RWPE1 (cell line): ENCODE measurements around the gene SZT2.

Source experiments
- CTCF ChIA-PET: fragments of 350-600 bp; sonication (Branson Sonifier 250); formaldehyde crosslinking; extraction: SDS; loops from one replicate; lab custom pipeline; 2021; lab: Yijun Ruan, JAX
- POLR2A ChIA-PET: fragments of 400-600 bp; formaldehyde crosslinking; extraction: SDS; loops from one replicate; lab custom pipeline; 2020; ENCODE audit warnings: antibody characterized with exemption; ENCODE audit not compliant: low non-redundant PET; lab: Yijun Ruan, JAX
- DNase-seq: peaks from one replicate; pipeline ENCODE4 v3.0.0; 2012; ENCODE audit warnings: low spot score
- H3K27ac ChIP-seq: fragments of 450-650 bp; 2 replicates; pipeline ENCODE4 v1.5.1; 2017
- CTCF ChIP-seq: fragments of 450-650 bp; conservative IDR thresholded peaks from 2 replicates; pipeline ENCODE4 v1.5.1; 2017; ENCODE audit warnings: low read depth, mild to moderate bottlenecking

Gene SZT2

DNA sequence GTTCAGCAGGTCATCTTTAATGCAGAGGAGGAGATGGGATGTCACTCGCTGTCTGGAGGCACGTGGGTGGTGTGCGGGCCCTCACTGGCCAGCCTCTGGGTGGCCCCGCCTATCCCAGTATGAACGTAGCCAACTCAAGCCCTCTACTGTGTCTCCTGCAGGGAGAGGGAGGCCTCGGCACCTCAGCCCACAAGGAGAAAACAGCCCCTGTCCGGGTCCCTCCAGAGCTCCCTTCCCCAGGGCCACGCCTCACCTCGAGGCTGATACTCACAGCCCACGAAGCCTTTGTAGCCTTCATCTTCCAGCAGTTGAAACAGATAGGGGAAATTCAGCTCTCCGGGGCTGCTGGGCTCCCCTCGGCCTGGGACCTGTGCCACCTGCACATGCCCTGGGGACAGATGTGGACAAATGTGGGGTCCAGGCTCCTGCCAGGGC is 61.5 kb downstream of the SZT2 start:
- POLR2A ChIA-PET: no interaction called here
- DNase-seq: no peak
- CTCF ChIA-PET: no interaction called here
- TF ChIP-seq CTCF: no peak
- peak overlapping the region; percentile 98 for H3K27ac ChIP-seq

GRCh38 chr1:43451701-43452532 is 62.2 kb downstream of the SZT2 start:
- H3K27ac ChIP-seq: peak overlapping the region; percentile 98
- CTCF ChIA-PET: no interaction called here
- POLR2A ChIA-PET: no interaction called here
- TF ChIP-seq CTCF: no peak
- no peak for DNase-seq

GRCh38 chr1:43452789-43453441 is 63.2 kb downstream of the SZT2 start:
- ChIA-PET CTCF (no interaction called here), POLR2A (no interaction called here)
- no peak for TF ChIP-seq CTCF
- peak overlapping the region; percentile 98 for H3K27ac ChIP-seq
- DNase-seq: peak; percentile 27

GRCh38 chr1:43453442-43454269 is 64.0 kb downstream of the SZT2 start, which contains the start of gene HYI:
Gene HYI, minus strand, starts transcription at chr1:43453931. Its CDS starts 138 bp downstream, at chr1:43453793.
- peak; percentile 80 for DNase-seq
- POLR2A ChIA-PET: interaction anchor here (0.5 to 1.6 kb wide), 2 partner anchors 73 to 85 kb away, joined by 5 to 8 read pairs; partner anchors contain the start of gene ELOVL1
- peak within 1 kb of the TSS; percentile 98 for H3K27ac ChIP-seq
- no peak for TF ChIP-seq CTCF
- CTCF ChIA-PET: interaction anchor here (0.6 to 0.7 kb wide), 2 partner anchors 84 to 593 kb away, joined by 3 read pairs; no protein-coding TSS in a partner anchor

GRCh38 chr1:43454270-43455011 is 64.7 kb downstream of the SZT2 start:
- ChIA-PET POLR2A (interaction anchor here (0.5 to 1.6 kb wide), 4 partner anchors 14 to 390 kb away, joined by 3 to 8 read pairs (median 4); partner anchors contain the start of gene ELOVL1), CTCF (interaction anchor here (0.6 to 0.7 kb wide), 2 partner anchors 85 to 592 kb away, joined by 3 read pairs; no protein-coding TSS in a partner anchor)
- DNase-seq: peak; percentile 94
- TF ChIP-seq CTCF: no peak
- peak overlapping the region; percentile 98 for H3K27ac ChIP-seq
